ENCODE results near the gene SLC10A4.

Gene SLC10A4

GRCh38 chr4:48526406-48526805, 43.3 kb downstream of the SLC10A4 start:
- H3K27ac ChIP-seq, result no peak overlapping the region
- TF ChIP-seq CTCF (IDR thresholded peaks at IDR 0.05) (no peak), ZFX (IDR thresholded peaks at IDR 0.05; ENCODE audit: borderline replicate concordance) (no peak)

- no peak overlapping the region for H3K27ac ChIP-seq
- TF ChIP-seq ZFX (IDR thresholded peaks at IDR 0.05; ENCODE audit: borderline replicate concordance) (no peak), CTCF (IDR thresholded peaks at IDR 0.05) (no peak)
These were observed 55.2 kb downstream of the SLC10A4 start for GRCh38 chr4:48538358-48538757.
